NCI-H2107 treated with DMSO at 0.1 percent for 48 hours (cell line): ENCODE measurements around the gene PHF11.

Experiments
- DNase-seq: peaks from one replicate; lab custom pipeline; 2025; ENCODE audit not compliant: unreplicated experiment; lab: John Stamatoyannopoulos, UW

PHF11 gene

GRCh38 chr13:49497272-49497671 lies 1.5 kb downstream of the PHF11 start:
- DNase-seq, result no peak

DNA sequence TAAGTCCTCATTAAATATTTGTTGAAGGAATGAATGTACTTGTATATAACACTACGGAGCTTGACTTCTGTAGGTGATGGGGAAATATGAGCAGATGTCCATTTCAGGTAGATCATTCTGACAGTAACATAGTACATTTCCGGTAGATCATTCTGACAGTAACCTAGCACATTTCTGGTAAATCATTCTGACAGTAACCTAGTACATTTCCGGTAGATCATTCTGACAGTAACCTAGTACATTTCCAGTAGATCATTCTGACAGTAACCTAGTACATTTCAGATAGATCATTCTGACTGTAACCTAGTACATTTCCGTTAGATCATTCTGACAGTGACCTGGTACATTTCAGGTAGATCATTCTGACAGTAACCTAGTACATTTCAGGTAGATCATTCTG lies 2.5 kb downstream of the PHF11 start:
- DNase-seq, result no peak

DNA sequence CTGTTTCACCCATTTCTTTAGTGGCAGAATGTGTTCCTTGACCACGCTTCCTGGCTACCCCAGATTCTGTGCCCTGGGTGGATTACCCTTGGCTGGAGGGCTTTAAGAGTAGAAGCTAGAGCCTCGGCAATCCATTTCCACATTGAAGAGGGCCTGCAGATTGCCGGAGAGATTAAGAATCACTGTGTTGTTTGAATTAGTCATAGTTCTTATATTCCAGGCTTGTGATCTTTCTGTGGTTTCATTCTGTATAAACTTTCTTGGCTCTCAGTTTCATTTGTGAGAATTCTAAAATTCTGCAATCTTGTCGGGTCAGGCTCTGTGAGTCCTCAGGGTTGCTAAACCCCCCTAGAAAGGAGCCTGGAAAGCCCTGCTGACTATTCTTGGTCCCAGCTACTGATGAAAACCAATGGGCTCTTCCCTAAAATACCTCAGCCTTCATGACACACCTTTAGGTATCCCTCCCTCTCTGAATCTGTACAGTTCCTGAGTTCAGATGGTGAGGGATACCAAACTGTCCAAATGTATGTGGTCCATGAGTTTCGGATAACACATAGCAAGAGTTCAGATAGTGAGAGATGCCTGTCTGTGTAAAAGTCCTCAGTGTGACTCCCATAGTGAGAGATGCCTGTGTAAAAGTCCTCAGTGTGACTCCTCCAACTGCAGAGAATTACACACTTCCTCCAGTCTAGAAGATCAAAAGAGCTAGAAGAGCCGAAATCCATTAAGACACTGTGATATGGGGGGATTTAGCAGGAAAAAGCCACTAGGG lies 4.3 kb downstream of the PHF11 start:
- no peak for DNase-seq

DNA sequence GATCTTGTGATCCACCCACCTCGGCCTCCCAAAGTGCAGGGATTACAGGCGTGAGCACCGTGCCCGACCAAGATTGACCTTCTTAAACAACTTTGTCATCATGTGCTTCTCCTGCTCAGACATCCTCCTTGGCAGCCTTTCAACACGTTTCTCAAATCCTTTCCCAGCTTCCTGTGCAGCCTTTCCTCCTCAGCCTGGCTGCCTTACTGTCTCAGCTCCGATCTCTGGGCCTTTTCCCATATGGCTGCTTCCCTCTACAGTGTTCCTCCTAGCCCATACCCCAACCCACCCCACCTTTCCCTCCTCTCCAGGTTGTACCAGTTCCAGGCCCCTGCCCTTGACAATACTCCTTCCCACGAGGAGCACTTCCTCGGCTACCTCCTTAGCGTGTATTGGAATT lies 7.2 kb downstream of the PHF11 start:
- no peak for DNase-seq

DNA sequence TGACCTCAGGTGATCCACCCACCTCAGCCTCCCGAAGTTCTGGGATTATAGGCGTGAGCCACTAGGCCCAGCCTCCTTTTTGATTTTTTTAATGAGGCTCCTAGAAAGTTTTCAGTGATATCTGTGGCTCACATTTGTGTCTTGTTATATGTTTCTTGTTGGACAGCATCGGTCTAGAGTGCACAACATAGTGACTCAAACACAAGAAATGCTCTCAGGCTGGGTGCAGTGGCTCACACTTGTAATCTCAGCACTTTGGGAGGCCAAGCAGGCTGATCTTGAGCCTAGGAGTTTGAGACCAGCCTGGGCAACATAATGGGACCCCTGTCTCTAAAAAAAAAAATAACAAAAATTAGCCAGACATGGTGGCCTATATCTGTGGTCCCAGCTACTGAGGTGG lies 8.2 kb downstream of the PHF11 start:
- no peak for DNase-seq

- DNase-seq, result no peak
Observed at GRCh38 chr13:49512578-49512977, 16.8 kb downstream of the PHF11 start.

GRCh38 chr13:49516467-49516866 lies 20.7 kb downstream of the PHF11 start:
- DNase-seq, result no peak

DNA sequence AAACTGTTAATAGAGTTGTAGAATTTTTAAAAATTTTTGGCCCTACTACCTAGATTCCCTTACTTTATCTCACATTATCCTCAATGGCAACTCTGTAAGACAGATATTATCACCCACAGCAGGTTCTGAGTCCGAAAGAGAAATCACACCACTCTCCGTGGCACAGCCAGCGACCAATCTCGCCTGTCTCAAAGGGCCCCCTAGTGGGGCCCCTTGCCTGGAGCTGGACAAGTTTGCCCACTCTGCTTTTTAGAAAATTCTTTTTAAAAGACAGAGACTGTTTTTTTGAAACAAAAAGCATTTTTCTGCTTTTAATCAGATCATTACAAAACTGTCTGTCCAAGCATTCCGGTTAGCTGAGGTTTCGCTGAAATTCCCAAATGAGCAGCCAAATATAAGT lies 21.7 kb downstream of the PHF11 start:
- DNase-seq, result no peak

DNA sequence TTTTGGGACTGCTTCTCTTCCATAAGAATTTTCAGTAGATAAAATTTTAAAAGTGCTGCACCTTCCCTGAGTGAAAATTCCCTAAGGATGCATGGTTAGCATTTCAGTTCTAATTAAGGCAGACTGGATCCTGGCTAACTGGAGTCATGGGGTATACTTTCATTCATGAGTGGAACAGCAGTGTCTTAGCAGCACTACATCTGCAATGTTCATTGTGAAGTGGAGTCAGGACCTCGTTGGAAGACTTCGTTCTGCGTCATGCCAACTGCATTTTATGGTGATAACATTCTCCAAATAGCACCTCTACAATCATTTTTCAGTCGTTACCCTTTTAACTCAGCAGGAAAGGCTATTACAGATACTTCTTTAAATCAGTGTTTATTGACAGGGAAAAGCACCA lies 25.5 kb downstream of the PHF11 start:
- DNase-seq, result no peak

- no peak for DNase-seq
Observed at GRCh38 chr13:49524740-49525501, 29.2 kb downstream of the PHF11 start.

DNA sequence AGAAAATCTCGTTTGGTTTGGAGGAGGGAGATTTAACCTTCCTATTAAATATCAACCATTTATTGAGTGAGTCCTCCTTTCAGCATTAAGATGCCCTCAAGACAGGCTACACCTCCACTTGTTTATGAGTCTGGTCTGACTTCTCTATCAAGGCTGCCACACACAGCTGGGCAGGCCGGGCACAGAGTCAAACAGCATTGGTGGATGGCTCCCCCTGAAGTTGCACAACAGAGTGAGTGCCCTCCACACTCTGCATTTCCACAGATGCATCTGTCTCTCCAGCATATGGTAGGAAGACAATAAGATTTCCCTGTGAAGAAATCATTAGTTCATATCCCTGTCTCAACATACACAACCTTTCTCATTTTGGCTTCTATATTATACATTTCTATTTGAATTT lies 31.4 kb downstream of the PHF11 start:
- DNase-seq, result no peak

DNA sequence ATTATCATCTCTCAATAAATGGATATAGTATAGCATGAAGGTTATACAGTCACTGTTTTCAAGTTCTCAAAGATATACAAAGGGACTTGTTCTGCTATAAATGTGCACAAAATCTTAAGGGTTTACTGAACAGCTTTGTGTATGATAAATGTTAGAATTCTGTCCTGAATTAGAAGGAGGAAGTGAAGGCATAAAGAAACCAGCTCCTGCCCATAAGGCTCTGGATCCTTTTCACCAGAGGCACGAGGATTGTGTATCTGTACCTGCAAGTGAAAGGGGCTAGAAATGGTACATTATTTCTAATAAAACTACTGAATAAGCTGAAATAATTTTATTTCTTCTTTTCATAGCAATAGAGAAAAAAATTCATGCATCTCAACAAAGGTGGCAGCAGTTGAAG lies 32.4 kb downstream of the PHF11 start:
- no peak for DNase-seq

GRCh38 chr13:49530457-49530856 lies 34.7 kb downstream of the PHF11 start:
- no peak for DNase-seq

- DNase-seq, result no peak
Observed at GRCh38 chr13:49532593-49532992, 36.8 kb downstream of the PHF11 start.

- DNase-seq, result no peak
Observed at GRCh38 chr13:49533011-49533410, 37.3 kb downstream of the PHF11 start.

- DNase-seq, result no peak
Observed at GRCh38 chr13:49533591-49534269, 38.0 kb downstream of the PHF11 start.

GRCh38 chr13:49536144-49536873 lies 40.6 kb downstream of the PHF11 start:
- no peak for DNase-seq

GRCh38 chr13:49538404-49538803 lies 42.7 kb downstream of the PHF11 start:
- no peak for DNase-seq

DNA sequence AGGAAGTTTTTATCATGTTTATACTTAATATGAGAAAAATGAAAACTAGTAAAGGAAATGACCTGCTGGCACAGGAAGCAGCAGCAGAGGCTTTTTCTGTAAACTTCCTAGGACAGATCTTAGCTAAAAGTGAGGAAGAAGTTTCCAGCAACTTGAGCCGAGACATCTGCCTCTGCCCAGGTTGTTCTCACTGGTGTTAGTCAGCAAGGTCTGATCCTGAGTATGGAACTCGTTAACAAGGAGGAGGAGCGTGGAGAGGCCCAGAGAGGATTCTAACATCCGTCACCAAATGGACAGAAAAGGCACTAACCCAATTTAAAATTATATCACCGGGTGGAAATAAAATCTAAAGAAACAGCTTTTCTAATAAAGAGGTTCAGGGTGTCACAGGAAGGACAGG lies 43.6 kb downstream of the PHF11 start:
- no peak for DNase-seq

- no peak for DNase-seq
Observed at GRCh38 chr13:49539746-49540145, 44.0 kb downstream of the PHF11 start.

DNA sequence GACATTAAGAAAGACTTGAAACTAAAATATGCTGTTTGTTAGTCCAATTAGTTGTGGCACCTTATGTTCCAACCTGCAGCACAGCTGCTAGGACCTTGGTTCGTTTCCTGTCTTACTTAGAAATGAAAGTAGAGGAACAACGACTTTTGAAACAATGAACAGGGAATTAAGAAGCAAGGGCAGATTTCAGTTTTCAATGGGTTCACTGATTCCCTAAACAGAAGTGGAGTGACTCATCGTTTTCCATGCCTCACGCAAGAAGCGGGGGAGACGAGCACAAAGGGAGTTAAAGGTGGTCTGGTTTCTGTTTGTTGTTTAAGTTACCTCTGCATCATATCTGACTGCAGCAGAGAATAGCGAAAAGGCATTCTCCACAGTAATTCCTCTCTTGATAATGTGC lies 44.8 kb downstream of the PHF11 start:
- DNase-seq, result no peak
